PC-3 (cell line): ENCODE data around the gene NTNG1. TPM values are rescaled to one million over a fixed set of nuclear protein-coding genes. Genes with fewer than 3 reads are reported as not detected.
A peak's percentile ranks its signal among the peaks of the same experiment; 100 is the strongest.

Experiments used
- ATAC-seq: fragments of 200-7000 bp; cut with Tn5 transposase; 2 replicates; pipeline ENCODE4 v1.9.1; 2020; ENCODE audit warnings: mild to moderate bottlenecking, moderate library complexity
- BruUV-seq: library from RNA; stranded (reverse); fragments of 400-500 nt; replicated peaks from 2 replicates; lab custom pipeline; 2021; lab: Mats Ljungman, UMichigan
- CTCF ChIA-PET: fragments of 300-600 bp; sonication (Branson Sonifier 250); formaldehyde crosslinking; loops from one replicate; lab custom pipeline; 2022; ENCODE audit warnings: antibody characterized with exemption; lab: Charles Lee
- POLR2A ChIA-PET: fragments of 300-600 bp; sonication (Branson Sonifier 250); formaldehyde crosslinking; loops from one replicate; lab custom pipeline; 2022; ENCODE audit warnings: antibody characterized with exemption; ENCODE audit not compliant: unreplicated experiment; lab: Charles Lee
- DNase-seq: peaks from one replicate; pipeline ENCODE4 v3.0.0-alpha.2; 2015
- H2AFZ ChIP-seq: fragments of 300-600 bp; sonication (generic); 2 replicates; pipeline ENCODE4 v1.6.0; 2016; ENCODE audit warnings: antibody characterized with exemption, low read length
- H3F3A ChIP-seq: fragments of 300-600 bp; sonication (generic); one replicate; pipeline ENCODE4 v1.6.0; 2017; ENCODE audit warnings: antibody characterized with exemption, low read length, control low read depth, mild to moderate bottlenecking; ENCODE audit not compliant: unreplicated experiment
- H3K27ac ChIP-seq: fragments of 300-600 bp; sonication (generic); 2 replicates; pipeline ENCODE4 v1.5.1; 2016; ENCODE audit warnings: mild to moderate bottlenecking, low read length
- H3K27me3 ChIP-seq: fragments of 300-600 bp; sonication (generic); 2 replicates; pipeline ENCODE4 v1.6.1; 2016; ENCODE audit warnings: low read length, mixed read lengths
- H3K36me3 ChIP-seq: fragments of 300-600 bp; sonication (generic); 2 replicates; pipeline ENCODE4 v1.6.1; 2016; ENCODE audit warnings: low read depth, mixed run types, low read length, mixed read lengths
- H3K4me1 ChIP-seq: fragments of 300-600 bp; sonication (generic); 2 replicates; pipeline ENCODE4 v1.5.1; 2016; ENCODE audit warnings: low read length; ENCODE audit not compliant: insufficient read depth
- H3K4me2 ChIP-seq: fragments of 300-600 bp; sonication (generic); 2 replicates; pipeline ENCODE4 v1.6.0; 2016; ENCODE audit warnings: low read length
- H3K4me3 ChIP-seq: fragments of 300-600 bp; sonication (generic); 2 replicates; pipeline ENCODE4 v1.5.1; 2016; ENCODE audit warnings: mild to moderate bottlenecking, low read length, mixed read lengths
- H3K79me2 ChIP-seq: fragments of 300-600 bp; sonication (generic); 2 replicates; pipeline ENCODE4 v1.6.1; 2017; ENCODE audit warnings: low read length, mixed read lengths
- H3K9ac ChIP-seq: fragments of 300-600 bp; sonication (generic); 2 replicates; pipeline ENCODE4 v1.6.0; 2016; ENCODE audit warnings: mild to moderate bottlenecking, low read length
- H3K9me2 ChIP-seq: fragments of 300-600 bp; sonication (generic); replicated peaks from 2 replicates; pipeline ENCODE4 v1.6.1; 2016; ENCODE audit warnings: mixed run types, low read length, mixed read lengths
- H3K9me3 ChIP-seq: fragments of 300-600 bp; sonication (generic); 2 replicates; pipeline ENCODE4 v1.6.1; 2016; ENCODE audit warnings: low read length, mixed read lengths
- H4K20me1 ChIP-seq: fragments of 300-600 bp; sonication (generic); 2 replicates; pipeline ENCODE4 v1.6.1; 2016; ENCODE audit warnings: low read length, mixed read lengths
- CTCF ChIP-seq: fragments of 300-600 bp; sonication (generic); conservative IDR thresholded peaks from 2 replicates; pipeline ENCODE4 v1.5.1; 2017; ENCODE audit warnings: antibody characterized with exemption, low read depth, mild to moderate bottlenecking, low read length
- EZH2 ChIP-seq: fragments of 300-600 bp; sonication (generic); IDR thresholded peaks from one replicate; pipeline ENCODE4 v1.6.1; 2017; ENCODE audit warnings: antibody characterized with exemption, mild to moderate bottlenecking, low read length; ENCODE audit not compliant: unreplicated experiment
- EZH2phosphoT487 ChIP-seq: fragments of 300-600 bp; sonication (generic); IDR thresholded peaks from 2 replicates; pipeline ENCODE4 v1.6.1; 2018; ENCODE audit warnings: mild to moderate bottlenecking, antibody characterized with exemption, low read length, borderline replicate concordance
- intact Hi-C: fragments of 100-400 bp; cut with micrococcal nuclease; formaldehyde crosslinking; loops from 2 replicates; pipeline ENCODE4 v1.9.0; 2023
- total RNA-seq: library from RNA; depleted of rRNA; stranded (reverse); fragments of >200 nt; gene quantifications from 2 replicates; pipeline ENCODE4 v1.2.3, GENCODE V29; 2014

Gene NTNG1
- total RNA-seq, 1 experiment from 2014 or later, result 6.7 TPM

- BruUV-seq, result no TSS peak
- Histone ChIP-seq H2AFZ (no peak overlapping the region), H3K4me2 (no peak overlapping the region), H3K4me1 (peaks cover 23% of the 10 kb centered on the region), H3K36me3 (no peaks in the 10 kb centered on the region), H3K9me2 (no peaks in the 10 kb centered on the region), H3K79me2 (no peaks in the 10 kb centered on the region), H3K27me3 (no peaks in the 10 kb centered on the region), H4K20me1 (no peaks in the 10 kb centered on the region), H3K4me3 (no peak overlapping the region), H3K27ac (no peak overlapping the region), H3K9me3 (no peaks in the 10 kb centered on the region), H3F3A (no peaks in the 10 kb centered on the region), H3K9ac (no peak overlapping the region)
- no peak for ATAC-seq
- POLR2A ChIA-PET, result no interaction called here
- TF ChIP-seq CTCF (no peak), EZH2 (no peak), EZH2phosphoT487 (no peak)
- CTCF ChIA-PET, result no interaction called here
- intact Hi-C loops, result no loop called here
- no peak for DNase-seq
These were observed 106.0 kb downstream of the NTNG1 start for GRCh38 chr1:107246775-107247345.

- Histone ChIP-seq H3K4me1 (peaks cover 23% of the 10 kb centered on the region), H3K79me2 (no peaks in the 10 kb centered on the region), H3K4me3 (no peak overlapping the region), H3K4me2 (no peak overlapping the region), H3K27ac (no peak overlapping the region), H3K9me3 (no peaks in the 10 kb centered on the region), H3K9ac (no peak overlapping the region), H4K20me1 (no peaks in the 10 kb centered on the region), H3K36me3 (no peaks in the 10 kb centered on the region), H2AFZ (no peak overlapping the region), H3F3A (no peaks in the 10 kb centered on the region), H3K27me3 (no peaks in the 10 kb centered on the region), H3K9me2 (no peaks in the 10 kb centered on the region)
- no peak for TF ChIP-seq EZH2
- no peak for TF ChIP-seq CTCF
- no peak for TF ChIP-seq EZH2phosphoT487
- ChIA-PET CTCF (no interaction called here), POLR2A (no interaction called here)
- intact Hi-C loops, result no loop called here
- BruUV-seq, result no TSS peak
- ATAC-seq, result no peak
- no peak for DNase-seq
These were observed 106.8 kb downstream of the NTNG1 start for GRCh38 chr1:107247679-107248078.

DNA sequence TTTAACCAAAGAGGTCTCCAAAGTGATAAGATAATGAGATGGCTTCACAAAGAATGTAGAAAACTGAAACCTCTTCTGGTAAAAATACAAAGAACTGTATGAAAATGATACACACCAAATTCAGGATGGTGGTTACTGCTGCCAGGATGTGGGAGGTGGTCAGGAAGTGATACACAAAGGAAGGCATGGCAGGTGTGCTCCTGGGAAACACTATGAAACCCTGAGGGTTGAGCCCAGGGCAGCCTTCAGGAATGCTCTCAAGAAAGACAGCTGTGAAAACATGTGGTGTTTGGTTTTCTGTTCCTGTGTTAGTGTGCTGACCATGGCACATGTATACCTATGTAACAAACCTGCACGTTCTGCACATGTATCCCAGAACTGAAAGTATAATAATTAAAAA lies 109.3 kb downstream of the NTNG1 start:
- no peaks in the 10 kb centered on the region for H3F3A ChIP-seq
- ATAC-seq (peak; percentile 94), DNase-seq (peak; percentile 83)
- H3K79me2 ChIP-seq, result no peaks in the 10 kb centered on the region
- CTCF ChIA-PET, result no interaction called here
- TF ChIP-seq CTCF (no peak), EZH2 (no peak), EZH2phosphoT487 (no peak)
- no peak overlapping the region for H3K4me3 ChIP-seq
- peaks cover 24% of the 10 kb centered on the region for H3K4me1 ChIP-seq
- peak overlapping the region; percentile 51; the same call in 1 of the 2 replicates for H2AFZ ChIP-seq
- H3K27ac ChIP-seq, result peak overlapping the region; percentile 77
- no peaks in the 10 kb centered on the region for H3K9me3 ChIP-seq
- POLR2A ChIA-PET, result no interaction called here
- BruUV-seq, result no TSS peak
- H4K20me1 ChIP-seq, result no peaks in the 10 kb centered on the region
- no peaks in the 10 kb centered on the region for H3K9me2 ChIP-seq
- intact Hi-C loops, result no loop called here
- no peaks in the 10 kb centered on the region for H3K27me3 ChIP-seq
- H3K36me3 ChIP-seq, result no peaks in the 10 kb centered on the region
- peak overlapping the region; percentile 64 for H3K4me2 ChIP-seq
- peak overlapping the region; percentile 32; the same call in 1 of the 2 replicates for H3K9ac ChIP-seq
